Panc1 (cell line): Measurements from ENCODE around the gene CYSTM1.

Source experiments
- POLR2AphosphoS5 ChIP-seq: IDR thresholded peaks from 2 replicates; pipeline ENCODE4 v1.6.1; 2012; ENCODE audit warnings: mild to moderate bottlenecking, low read depth, low read length, moderate library complexity
- SIN3A ChIP-seq: IDR thresholded peaks from 2 replicates; pipeline ENCODE4 v1.6.1; 2012; ENCODE audit warnings: low read depth, mild to moderate bottlenecking, low read length, moderate library complexity, borderline replicate concordance; ENCODE audit not compliant: insufficient read depth
- TCF7L2 ChIP-seq: IDR thresholded peaks from 2 replicates; pipeline ENCODE4 v1.6.1; 2011; ENCODE audit warnings: mild to moderate bottlenecking, low read depth, low read length, inconsistent platforms
- TF ChIP-seq, protein P1 (sequence below): fragments of 450-650 bp; IDR thresholded peaks from 2 replicates; pipeline ENCODE4 v1.5.1; 2017; ENCODE audit warnings: mild to moderate bottlenecking
- TF ChIP-seq, protein P2 (sequence below), 2 experiments: IDR thresholded peaks; 2 replicates each; pipeline ENCODE4 v1.6.1; 2011 to 2012; ENCODE audit warnings: low read depth in 2 of 2, control low read depth in 1 of 2, low read length in 1 of 2, mild to moderate bottlenecking in 1 of 2, moderate library complexity in 1 of 2; ENCODE audit not compliant: insufficient read depth in 1 of 2

DNA sequence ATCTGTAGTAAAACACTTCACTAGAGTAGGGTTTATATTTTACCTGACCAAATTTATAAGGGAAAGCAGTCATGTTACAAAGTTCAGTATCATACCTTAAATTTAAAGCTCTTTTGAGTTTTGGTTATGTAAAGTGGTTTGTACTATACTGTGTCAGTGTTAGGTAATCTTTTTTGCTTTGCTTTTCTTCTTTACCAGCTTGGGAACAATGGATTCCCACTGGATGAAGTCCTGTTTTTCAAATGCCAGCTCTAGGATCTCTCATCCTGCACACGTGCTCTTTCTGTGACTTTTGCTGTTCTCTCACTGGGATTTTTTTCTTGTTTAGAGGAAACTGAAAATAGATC, 15.9 kb downstream of the CYSTM1 start:
- TF ChIP-seq, protein P1, sequence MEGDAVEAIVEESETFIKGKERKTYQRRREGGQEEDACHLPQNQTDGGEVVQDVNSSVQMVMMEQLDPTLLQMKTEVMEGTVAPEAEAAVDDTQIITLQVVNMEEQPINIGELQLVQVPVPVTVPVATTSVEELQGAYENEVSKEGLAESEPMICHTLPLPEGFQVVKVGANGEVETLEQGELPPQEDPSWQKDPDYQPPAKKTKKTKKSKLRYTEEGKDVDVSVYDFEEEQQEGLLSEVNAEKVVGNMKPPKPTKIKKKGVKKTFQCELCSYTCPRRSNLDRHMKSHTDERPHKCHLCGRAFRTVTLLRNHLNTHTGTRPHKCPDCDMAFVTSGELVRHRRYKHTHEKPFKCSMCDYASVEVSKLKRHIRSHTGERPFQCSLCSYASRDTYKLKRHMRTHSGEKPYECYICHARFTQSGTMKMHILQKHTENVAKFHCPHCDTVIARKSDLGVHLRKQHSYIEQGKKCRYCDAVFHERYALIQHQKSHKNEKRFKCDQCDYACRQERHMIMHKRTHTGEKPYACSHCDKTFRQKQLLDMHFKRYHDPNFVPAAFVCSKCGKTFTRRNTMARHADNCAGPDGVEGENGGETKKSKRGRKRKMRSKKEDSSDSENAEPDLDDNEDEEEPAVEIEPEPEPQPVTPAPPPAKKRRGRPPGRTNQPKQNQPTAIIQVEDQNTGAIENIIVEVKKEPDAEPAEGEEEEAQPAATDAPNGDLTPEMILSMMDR, result no peak
- TF ChIP-seq, protein P2, sequence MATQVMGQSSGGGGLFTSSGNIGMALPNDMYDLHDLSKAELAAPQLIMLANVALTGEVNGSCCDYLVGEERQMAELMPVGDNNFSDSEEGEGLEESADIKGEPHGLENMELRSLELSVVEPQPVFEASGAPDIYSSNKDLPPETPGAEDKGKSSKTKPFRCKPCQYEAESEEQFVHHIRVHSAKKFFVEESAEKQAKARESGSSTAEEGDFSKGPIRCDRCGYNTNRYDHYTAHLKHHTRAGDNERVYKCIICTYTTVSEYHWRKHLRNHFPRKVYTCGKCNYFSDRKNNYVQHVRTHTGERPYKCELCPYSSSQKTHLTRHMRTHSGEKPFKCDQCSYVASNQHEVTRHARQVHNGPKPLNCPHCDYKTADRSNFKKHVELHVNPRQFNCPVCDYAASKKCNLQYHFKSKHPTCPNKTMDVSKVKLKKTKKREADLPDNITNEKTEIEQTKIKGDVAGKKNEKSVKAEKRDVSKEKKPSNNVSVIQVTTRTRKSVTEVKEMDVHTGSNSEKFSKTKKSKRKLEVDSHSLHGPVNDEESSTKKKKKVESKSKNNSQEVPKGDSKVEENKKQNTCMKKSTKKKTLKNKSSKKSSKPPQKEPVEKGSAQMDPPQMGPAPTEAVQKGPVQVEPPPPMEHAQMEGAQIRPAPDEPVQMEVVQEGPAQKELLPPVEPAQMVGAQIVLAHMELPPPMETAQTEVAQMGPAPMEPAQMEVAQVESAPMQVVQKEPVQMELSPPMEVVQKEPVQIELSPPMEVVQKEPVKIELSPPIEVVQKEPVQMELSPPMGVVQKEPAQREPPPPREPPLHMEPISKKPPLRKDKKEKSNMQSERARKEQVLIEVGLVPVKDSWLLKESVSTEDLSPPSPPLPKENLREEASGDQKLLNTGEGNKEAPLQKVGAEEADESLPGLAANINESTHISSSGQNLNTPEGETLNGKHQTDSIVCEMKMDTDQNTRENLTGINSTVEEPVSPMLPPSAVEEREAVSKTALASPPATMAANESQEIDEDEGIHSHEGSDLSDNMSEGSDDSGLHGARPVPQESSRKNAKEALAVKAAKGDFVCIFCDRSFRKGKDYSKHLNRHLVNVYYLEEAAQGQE (IDR thresholded peaks at IDR 0.05; ENCODE audit: insufficient read depth in 1 of 2, low read depth in 2 of 2, low read length in 1 of 2), result no peak
- TF ChIP-seq POLR2AphosphoS5 (no peak), SIN3A (no peak), TCF7L2 (no peak)
